ENCODE results near the gene BLMH.
"Not testable (repeated sequence)": the region's sequence is repeated elsewhere in the genome, so short reads cannot be mapped to it uniquely, and the experiment has no call there.

BLMH gene

DNA sequence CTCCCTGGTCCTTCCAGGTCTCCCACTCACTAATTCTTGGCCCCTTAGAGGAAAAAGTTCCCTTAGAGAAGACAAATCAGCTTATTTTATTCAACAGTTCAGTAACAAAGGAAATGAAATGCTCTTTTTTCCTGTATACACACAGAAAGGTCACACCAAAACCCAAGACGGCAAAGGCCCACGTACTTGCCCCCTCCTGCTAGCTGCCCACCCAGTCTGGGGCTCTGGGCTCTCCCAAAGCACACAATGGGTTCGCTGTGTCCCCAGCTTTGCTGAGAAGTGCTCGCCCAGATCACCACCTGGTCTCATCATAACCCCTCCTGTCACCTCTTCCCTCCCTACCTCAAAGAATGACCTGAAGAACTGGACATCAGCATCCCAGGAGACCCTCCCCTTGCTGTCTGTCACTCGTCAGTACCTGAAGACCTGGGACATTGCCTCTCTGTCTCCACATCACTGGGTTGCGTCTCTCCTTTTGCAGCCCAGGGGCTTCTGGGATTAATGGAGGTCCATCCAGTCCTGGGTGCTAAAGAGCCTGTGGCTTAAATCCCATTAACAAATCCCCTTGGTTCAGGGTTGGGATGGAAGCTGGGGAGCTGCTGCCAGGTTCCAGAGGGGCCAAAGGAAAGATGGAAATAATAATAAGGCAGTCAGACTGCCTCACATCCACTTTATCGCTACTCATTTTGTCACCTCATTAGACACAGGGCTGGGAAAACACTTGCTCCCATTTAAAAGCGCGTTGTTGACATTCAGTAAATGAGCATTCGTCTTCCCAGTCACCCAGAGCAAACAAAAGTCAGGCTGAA, 59.5 kb downstream of the BLMH start:
- no peak overlapping the region for H3K27ac ChIP-seq (ENCODE audit: low read depth, low read length)

DNA sequence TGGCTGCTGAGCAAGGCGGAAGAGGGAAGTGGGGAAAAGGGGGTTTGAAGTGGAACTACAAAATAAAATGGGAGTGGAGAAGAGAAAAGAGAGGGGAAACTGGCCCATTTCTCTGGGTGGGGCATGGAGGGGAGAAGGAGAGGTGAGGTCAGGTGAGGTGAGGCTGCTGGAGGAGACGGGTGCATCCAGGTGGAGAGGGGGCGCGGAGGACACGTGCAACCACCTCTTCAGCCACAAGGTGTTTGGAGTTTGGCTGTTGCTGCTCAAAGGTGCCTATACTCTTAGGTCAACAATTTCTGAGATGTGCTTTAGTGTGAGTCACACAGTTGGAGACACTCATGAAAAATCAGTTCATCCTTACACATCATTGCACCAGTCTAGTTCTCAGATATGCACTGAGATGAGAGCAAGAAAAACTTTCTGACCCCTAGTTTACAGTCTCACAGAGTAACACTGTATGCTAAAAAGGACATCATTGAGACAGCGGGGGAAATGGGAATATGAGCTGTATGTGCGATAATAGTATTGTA, 61.1 kb downstream of the BLMH start:
- H3K27ac ChIP-seq (ENCODE audit: low read depth, low read length), result no peak overlapping the region

More for the DNA sequence above, 59.5 kb downstream of the BLMH start:
- no peak overlapping the region for H3K4me3 ChIP-seq (ENCODE audit: low read depth in 1 of 2, low read length in 2 of 2)
- H3K9ac ChIP-seq (ENCODE audit: low read depth in 1 of 2, low read length in 2 of 2), result no peak overlapping the region
- H3K36me3 ChIP-seq (ENCODE audit: control insufficient read depth in 1 of 2, insufficient read depth in 2 of 2, low read length in 2 of 2), result no peaks in the 10 kb centered on the region
- H3K4me1 ChIP-seq (ENCODE audit: control insufficient read depth in 1 of 2, insufficient read depth in 2 of 2, low read length in 2 of 2), result peaks cover 14 to 19% of the 10 kb centered on the region in 2 donors
- H3K27me3 ChIP-seq (ENCODE audit: control insufficient read depth in 1 of 2, insufficient read depth in 2 of 2, low read length in 2 of 2), result peaks cover 30 to 31% of the 10 kb centered on the region in 2 donors
- H3K9me3 ChIP-seq (ENCODE audit: control insufficient read depth in 1 of 2, low read length in 2 of 2), result no peaks in the 10 kb centered on the region

GRCh38 chr17:30230009-30230408, 61.7 kb downstream of the BLMH start:
- H3K9me3 ChIP-seq (ENCODE audit: control insufficient read depth in 1 of 2, low read length in 2 of 2); H3K9ac ChIP-seq (ENCODE audit: low read depth in 1 of 2, low read length in 2 of 2); H3K4me3 ChIP-seq (ENCODE audit: low read depth in 1 of 2, low read length in 2 of 2); H3K27ac ChIP-seq (ENCODE audit: low read depth, low read length); H3K36me3 ChIP-seq (ENCODE audit: control insufficient read depth in 1 of 2, insufficient read depth in 2 of 2, low read length in 2 of 2): not testable (repeated sequence)
- H3K27me3 ChIP-seq (ENCODE audit: control insufficient read depth in 1 of 2, insufficient read depth in 2 of 2, low read length in 2 of 2), result peaks cover 13 to 16% of the 10 kb centered on the region in 2 donors
- peaks cover 13% of the 10 kb centered on the region in 2 donors for H3K4me1 ChIP-seq (ENCODE audit: control insufficient read depth in 1 of 2, insufficient read depth in 2 of 2, low read length in 2 of 2)

More for the DNA sequence above, 61.1 kb downstream of the BLMH start:
- H3K9ac ChIP-seq (ENCODE audit: low read depth in 1 of 2, low read length in 2 of 2), result no peak overlapping the region
- peaks cover 20 to 21% of the 10 kb centered on the region in 2 donors for H3K27me3 ChIP-seq (ENCODE audit: control insufficient read depth in 1 of 2, insufficient read depth in 2 of 2, low read length in 2 of 2)
- H3K9me3 ChIP-seq (ENCODE audit: control insufficient read depth in 1 of 2, low read length in 2 of 2), result no peaks in the 10 kb centered on the region
- H3K4me1 ChIP-seq (ENCODE audit: control insufficient read depth in 1 of 2, insufficient read depth in 2 of 2, low read length in 2 of 2), result peaks cover 12 to 15% of the 10 kb centered on the region in 2 donors
- H3K4me3 ChIP-seq (ENCODE audit: low read depth in 1 of 2, low read length in 2 of 2), result no peak overlapping the region
- no peaks in the 10 kb centered on the region for H3K36me3 ChIP-seq (ENCODE audit: control insufficient read depth in 1 of 2, insufficient read depth in 2 of 2, low read length in 2 of 2)

GRCh38 chr17:30229012-30229411, 62.7 kb downstream of the BLMH start:
- Histone ChIP-seq H3K4me1 (ENCODE audit: control insufficient read depth in 1 of 2, insufficient read depth in 2 of 2, low read length in 2 of 2) (peaks cover 11 to 13% of the 10 kb centered on the region in 2 donors), H3K27ac (ENCODE audit: low read depth, low read length) (no peak overlapping the region)

GRCh38 chr17:30228011-30228410, 63.7 kb downstream of the BLMH start:
- Histone ChIP-seq H3K9me3 (ENCODE audit: control insufficient read depth in 1 of 2, low read length in 2 of 2) (no peaks in the 10 kb centered on the region), H3K4me3 (ENCODE audit: low read depth in 1 of 2, low read length in 2 of 2) (no peak overlapping the region), H3K27ac (ENCODE audit: low read depth, low read length) (no peak overlapping the region), H3K27me3 (ENCODE audit: control insufficient read depth in 1 of 2, insufficient read depth in 2 of 2, low read length in 2 of 2) (peaks cover 4 to 11% of the 10 kb centered on the region in 2 donors), H3K36me3 (ENCODE audit: control insufficient read depth in 1 of 2, insufficient read depth in 2 of 2, low read length in 2 of 2) (no peaks in the 10 kb centered on the region), H3K9ac (ENCODE audit: low read depth in 1 of 2, low read length in 2 of 2) (no peak overlapping the region), H3K4me1 (ENCODE audit: control insufficient read depth in 1 of 2, insufficient read depth in 2 of 2, low read length in 2 of 2) (peaks cover 18 to 20% of the 10 kb centered on the region in 2 donors)

More at GRCh38 chr17:30229012-30229411, 62.7 kb downstream of the BLMH start:
- no peaks in the 10 kb centered on the region for H3K9me3 ChIP-seq (ENCODE audit: control insufficient read depth in 1 of 2, low read length in 2 of 2)
- no peaks in the 10 kb centered on the region for H3K36me3 ChIP-seq (ENCODE audit: control insufficient read depth in 1 of 2, insufficient read depth in 2 of 2, low read length in 2 of 2)
- no peak overlapping the region for H3K4me3 ChIP-seq (ENCODE audit: low read depth in 1 of 2, low read length in 2 of 2)
- H3K27me3 ChIP-seq (ENCODE audit: control insufficient read depth in 1 of 2, insufficient read depth in 2 of 2, low read length in 2 of 2), result peaks cover 4 to 12% of the 10 kb centered on the region in 2 donors
- no peak overlapping the region for H3K9ac ChIP-seq (ENCODE audit: low read depth in 1 of 2, low read length in 2 of 2)

- Histone ChIP-seq H3K4me3 (ENCODE audit: low read depth in 1 of 2, low read length in 2 of 2) (no peak overlapping the region), H3K27me3 (ENCODE audit: control insufficient read depth in 1 of 2, insufficient read depth in 2 of 2, low read length in 2 of 2) (peaks cover under 1 to 5% of the 10 kb centered on the region in 2 donors), H3K4me1 (ENCODE audit: control insufficient read depth in 1 of 2, insufficient read depth in 2 of 2, low read length in 2 of 2) (peaks cover 18 to 26% of the 10 kb centered on the region in 2 donors), H3K9ac (ENCODE audit: low read depth in 1 of 2, low read length in 2 of 2) (no peak overlapping the region), H3K9me3 (ENCODE audit: control insufficient read depth in 1 of 2, low read length in 2 of 2) (no peaks in the 10 kb centered on the region), H3K27ac (ENCODE audit: low read depth, low read length) (no peak overlapping the region), H3K36me3 (ENCODE audit: control insufficient read depth in 1 of 2, insufficient read depth in 2 of 2, low read length in 2 of 2) (no peaks in the 10 kb centered on the region)
Observed at GRCh38 chr17:30226878-30227277, 64.9 kb downstream of the BLMH start.

DNA sequence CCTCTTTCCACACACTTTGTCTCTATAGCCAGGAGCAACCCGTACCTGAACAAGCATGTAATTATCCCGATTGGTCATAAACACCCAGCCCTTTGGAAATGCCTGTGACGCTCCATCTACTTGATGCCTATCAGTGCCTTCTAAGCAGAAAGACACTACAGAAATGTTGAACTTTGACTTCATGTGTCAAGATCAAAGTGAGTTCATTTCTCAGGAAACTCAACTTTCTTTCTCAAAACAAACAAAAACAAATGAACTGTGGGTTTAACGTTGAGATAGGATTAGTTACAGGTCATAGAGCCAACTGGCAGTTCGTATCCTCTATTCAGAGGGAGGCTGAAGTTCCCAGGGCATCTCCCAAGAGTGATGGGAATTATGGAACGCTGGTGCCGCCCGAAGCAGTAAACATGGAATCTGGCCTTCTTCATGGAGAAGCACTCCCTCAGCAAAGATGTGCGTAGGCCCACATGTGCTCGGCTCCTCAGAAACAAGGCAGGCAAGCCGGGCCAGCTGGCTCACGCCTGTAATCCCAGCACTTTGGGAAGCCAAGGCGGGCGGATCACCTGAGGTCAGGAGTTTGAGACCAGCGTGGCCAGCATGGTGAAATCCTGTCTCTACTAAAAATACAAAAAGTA, 65.7 kb downstream of the BLMH start:
- H3K4me1 ChIP-seq (ENCODE audit: control insufficient read depth in 1 of 2, insufficient read depth in 2 of 2, low read length in 2 of 2), result peaks cover 18 to 26% of the 10 kb centered on the region in 2 donors
- H3K27ac ChIP-seq (ENCODE audit: low read depth, low read length), result no peak overlapping the region
- peaks cover 0 to 5% of the 10 kb centered on the region in 2 donors for H3K27me3 ChIP-seq (ENCODE audit: control insufficient read depth in 1 of 2, insufficient read depth in 2 of 2, low read length in 2 of 2)
- no peaks in the 10 kb centered on the region for H3K9me3 ChIP-seq (ENCODE audit: control insufficient read depth in 1 of 2, low read length in 2 of 2)
- no peak overlapping the region for H3K4me3 ChIP-seq (ENCODE audit: low read depth in 1 of 2, low read length in 2 of 2)
- no peaks in the 10 kb centered on the region for H3K36me3 ChIP-seq (ENCODE audit: control insufficient read depth in 1 of 2, insufficient read depth in 2 of 2, low read length in 2 of 2)
- H3K9ac ChIP-seq (ENCODE audit: low read depth in 1 of 2, low read length in 2 of 2), result no peak overlapping the region

DNA sequence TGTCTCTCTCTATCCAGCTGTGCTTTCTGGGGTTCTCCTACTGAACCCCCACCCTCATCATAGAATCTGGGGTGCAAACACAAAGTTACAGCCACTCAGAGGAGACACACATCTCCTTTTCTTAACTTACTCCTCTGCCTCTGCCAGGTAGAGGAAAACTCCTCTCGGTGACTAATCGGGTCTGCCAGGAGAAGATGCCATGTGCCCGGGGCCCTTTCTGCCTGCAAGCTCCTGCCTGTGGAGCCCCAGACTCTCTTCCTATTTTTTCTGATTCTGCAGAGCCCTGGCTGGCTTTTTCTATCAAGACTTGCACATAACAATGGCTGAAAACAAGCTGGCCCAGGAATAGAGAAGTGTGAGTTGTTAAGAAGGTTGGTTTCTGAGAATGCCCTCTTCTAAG, 66.6 kb downstream of the BLMH start:
- H3K27me3 ChIP-seq (ENCODE audit: control insufficient read depth in 1 of 2, insufficient read depth in 2 of 2, low read length in 2 of 2), result no peaks in the 10 kb centered on the region
- no peak overlapping the region for H3K27ac ChIP-seq (ENCODE audit: low read depth, low read length)
- H3K9me3 ChIP-seq (ENCODE audit: control insufficient read depth in 1 of 2, low read length in 2 of 2), result no peaks in the 10 kb centered on the region
- no peak overlapping the region for H3K4me3 ChIP-seq (ENCODE audit: low read depth in 1 of 2, low read length in 2 of 2)
- H3K4me1 ChIP-seq (ENCODE audit: control insufficient read depth in 1 of 2, insufficient read depth in 2 of 2, low read length in 2 of 2), result peaks cover 21 to 27% of the 10 kb centered on the region in 2 donors
- H3K9ac ChIP-seq (ENCODE audit: low read depth in 1 of 2, low read length in 2 of 2), result no peak overlapping the region
- H3K36me3 ChIP-seq (ENCODE audit: control insufficient read depth in 1 of 2, insufficient read depth in 2 of 2, low read length in 2 of 2), result no peaks in the 10 kb centered on the region

DNA sequence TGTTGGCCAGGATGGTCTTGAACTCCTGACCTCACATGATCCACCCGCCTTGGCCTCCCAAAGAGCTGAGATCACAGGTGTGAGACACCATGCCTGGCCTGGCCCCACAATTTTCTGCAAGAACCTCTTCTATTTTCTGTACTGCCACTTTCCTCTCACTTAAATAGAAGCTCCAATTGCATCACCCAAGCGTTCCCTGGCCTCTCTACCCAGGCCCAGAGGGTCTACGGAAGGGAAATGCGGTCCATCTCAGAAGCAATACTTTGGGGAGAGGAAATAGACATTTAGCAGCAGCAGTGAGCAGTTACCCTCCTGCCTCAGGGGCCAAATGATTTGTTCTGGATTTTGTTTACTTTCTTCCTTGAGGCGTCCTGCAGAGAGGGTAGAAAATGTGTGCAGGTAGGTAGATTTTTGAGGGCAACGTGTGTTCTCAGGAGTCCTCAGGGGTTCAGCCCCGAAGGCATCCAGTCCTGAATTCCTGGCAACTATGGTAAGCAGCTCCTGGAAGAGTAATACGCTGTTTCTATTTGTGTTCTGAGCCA, 67.3 kb downstream of the BLMH start:
- no peaks in the 10 kb centered on the region for H3K36me3 ChIP-seq (ENCODE audit: control insufficient read depth in 1 of 2, insufficient read depth in 2 of 2, low read length in 2 of 2)
- H3K9me3 ChIP-seq (ENCODE audit: control insufficient read depth in 1 of 2, low read length in 2 of 2), result no peaks in the 10 kb centered on the region
- no peak overlapping the region for H3K4me3 ChIP-seq (ENCODE audit: low read depth in 1 of 2, low read length in 2 of 2)
- H3K9ac ChIP-seq (ENCODE audit: low read depth in 1 of 2, low read length in 2 of 2), result no peak overlapping the region
- no peaks in the 10 kb centered on the region for H3K27me3 ChIP-seq (ENCODE audit: control insufficient read depth in 1 of 2, insufficient read depth in 2 of 2, low read length in 2 of 2)
- peaks cover 27 to 33% of the 10 kb centered on the region in 2 donors for H3K4me1 ChIP-seq (ENCODE audit: control insufficient read depth in 1 of 2, insufficient read depth in 2 of 2, low read length in 2 of 2)
- H3K27ac ChIP-seq (ENCODE audit: low read depth, low read length), result no peak overlapping the region

DNA sequence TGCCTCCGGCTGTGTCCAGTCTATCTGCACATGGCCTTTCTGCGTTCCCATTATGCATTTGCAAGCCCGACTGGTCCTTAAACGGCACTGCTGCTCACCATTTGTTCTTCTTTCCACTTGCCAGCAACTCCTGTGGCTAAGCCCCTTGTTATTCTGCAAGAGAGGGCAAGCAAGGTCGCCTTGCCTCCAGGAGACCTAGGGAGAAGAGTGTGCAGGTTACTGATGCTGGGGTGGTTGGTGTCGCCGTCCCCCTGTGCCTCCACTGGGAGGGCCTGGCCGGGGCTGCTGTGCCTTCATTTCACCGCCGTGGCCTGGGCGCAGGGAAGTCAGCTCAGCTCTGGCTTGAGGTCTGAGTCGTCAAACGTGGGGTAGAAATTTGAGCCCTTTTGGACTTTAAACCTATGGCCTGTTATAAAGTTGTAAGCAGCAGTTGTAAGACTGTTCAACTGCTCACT, 69.0 kb downstream of the BLMH start:
- peak overlapping the region; percentile 12 to 48 for H3K4me3 ChIP-seq (ENCODE audit: low read depth in 1 of 2, low read length in 2 of 2)
- H3K27ac ChIP-seq (ENCODE audit: low read depth, low read length), result no peak overlapping the region
- peaks cover 31 to 35% of the 10 kb centered on the region in 2 donors for H3K4me1 ChIP-seq (ENCODE audit: control insufficient read depth in 1 of 2, insufficient read depth in 2 of 2, low read length in 2 of 2)

More for the DNA sequence above, 69.0 kb downstream of the BLMH start:
- Histone ChIP-seq H3K9ac (ENCODE audit: low read depth in 1 of 2, low read length in 2 of 2) (peak overlapping the region in 1 of 2 donors; percentile 12), H3K27me3 (ENCODE audit: control insufficient read depth in 1 of 2, insufficient read depth in 2 of 2, low read length in 2 of 2) (no peaks in the 10 kb centered on the region), H3K9me3 (ENCODE audit: control insufficient read depth in 1 of 2, low read length in 2 of 2) (no peaks in the 10 kb centered on the region), H3K36me3 (ENCODE audit: control insufficient read depth in 1 of 2, insufficient read depth in 2 of 2, low read length in 2 of 2) (no peaks in the 10 kb centered on the region)
